Endothelial cell of umbilical vein (primary cell): Measurements from ENCODE around the gene EEA1. TPM values are rescaled to one million over a fixed set of nuclear protein-coding genes. Genes with fewer than 3 reads are reported as not detected.

Experiments
- BruUV-seq: library from RNA; stranded (reverse); fragments of 400-500 nt; replicated peaks from 2 replicates; lab custom pipeline; 2021; lab: Mats Ljungman, UMichigan
- CTCF ChIA-PET: fragments of 300-600, 350-600 bp; sonication (Branson Sonifier 250); formaldehyde crosslinking; loops from one replicate; lab custom pipeline; 2021; ENCODE audit warnings: antibody characterized with exemption, inconsistent platforms; lab: Charles Lee
- POLR2A ChIA-PET: fragments of 300-600, 350-600 bp; sonication (Branson Sonifier 250); formaldehyde crosslinking; loops from one replicate; lab custom pipeline; 2021; ENCODE audit warnings: antibody characterized with exemption, inconsistent platforms; lab: Charles Lee
- DNase-seq: peaks from one replicate; pipeline ENCODE4 v3.0.0-alpha.2; 2011; ENCODE audit warnings: low read depth, low spot score
- FAIRE-seq: peaks from 2 replicates; lab custom pipeline; 2011; peaks lifted over from hg19 to GRCh38; lab: Jason Lieb, UNC
- H2AFZ ChIP-seq: 2 replicates; pipeline ENCODE4 v1.6.0; 2012; ENCODE audit warnings: low read depth, low read length, control low read depth, inconsistent platforms
- H3K27ac ChIP-seq: 2 replicates; pipeline ENCODE4 v1.5.1; 2011; ENCODE audit warnings: low read depth, mild to moderate bottlenecking, control low read depth, low read length, moderate library complexity; ENCODE audit not compliant: insufficient read depth
- H3K27me3 ChIP-seq, 2 experiments: 2 replicates each; pipeline versions ENCODE4 v1.6.0 to v1.6.1; 2011; ENCODE audit warnings: low read length in 2 of 2, mixed read lengths in 1 of 2; ENCODE audit not compliant: control insufficient read depth in 2 of 2, insufficient read depth in 2 of 2
- H3K36me3 ChIP-seq, 2 experiments: 2 replicates in 1 of 2; 3 replicates in 1 of 2; pipeline ENCODE4 v1.5.1; 2011; ENCODE audit warnings: low read length in 2 of 2, mild to moderate bottlenecking in 1 of 2, moderate library complexity in 1 of 2; ENCODE audit not compliant: control insufficient read depth in 2 of 2, insufficient read depth in 2 of 2; ENCODE audit errors: extremely low read depth in 1 of 2
- H3K4me1 ChIP-seq: 3 replicates; pipeline ENCODE4 v1.5.1; 2011; ENCODE audit warnings: mild to moderate bottlenecking, low read length; ENCODE audit not compliant: control insufficient read depth, insufficient read depth; ENCODE audit errors: extremely low read depth
- H3K4me2 ChIP-seq: 2 replicates; pipeline ENCODE4 v1.6.1; 2011; ENCODE audit warnings: low read length, control low read depth, mixed read lengths; ENCODE audit not compliant: insufficient read depth
- H3K4me3 ChIP-seq, 3 experiments: fragments of 200-600 bp in 1 of 3; sonication (generic), shearing (Covaris generic) in 1 of 3; replicated peaks in 1 of 3; 2 replicates each; pipeline ENCODE4 v1.5.1; 2011 to 2016; ENCODE audit warnings: control low read depth in 3 of 3, low read length in 3 of 3, mild to moderate bottlenecking in 2 of 3, inconsistent platforms in 1 of 3, low read depth in 1 of 3, moderate library complexity in 1 of 3; ENCODE audit not compliant: insufficient read depth in 1 of 3
- H3K79me2 ChIP-seq: 2 replicates; pipeline ENCODE4 v1.6.0; 2012; ENCODE audit warnings: low read length, inconsistent platforms; ENCODE audit not compliant: control insufficient read depth, insufficient read depth
- H3K9ac ChIP-seq: replicated peaks from 2 replicates; pipeline ENCODE3; 2011; ENCODE audit warnings: low read length, control low read depth; ENCODE audit not compliant: insufficient read depth; ENCODE audit errors: extremely low read depth
- H3K9me1 ChIP-seq: replicated peaks from 3 replicates; pipeline ENCODE4 v1.6.0; 2011; ENCODE audit warnings: mild to moderate bottlenecking, low read length; ENCODE audit not compliant: control insufficient read depth, insufficient read depth; ENCODE audit errors: extremely low read depth
- H3K9me3 ChIP-seq: replicated peaks from 2 replicates; pipeline ENCODE4 v1.5.1; 2012; ENCODE audit warnings: low read length, inconsistent platforms; ENCODE audit not compliant: control insufficient read depth, insufficient read depth
- H4K20me1 ChIP-seq: replicated peaks from 2 replicates; pipeline ENCODE3; 2011; ENCODE audit warnings: mild to moderate bottlenecking, low read length; ENCODE audit not compliant: control insufficient read depth, insufficient read depth; ENCODE audit errors: extremely low read depth
- CTCF ChIP-seq, 2 donors: IDR thresholded peaks; 1 replicate in 1 of 2; 2 replicates in 1 of 2; pipeline ENCODE4 v1.5.1; 2011; ENCODE audit warnings: low read length in 2 of 2, mild to moderate bottlenecking in 2 of 2, moderate library complexity in 2 of 2, control low read depth in 1 of 2, inconsistent platforms in 1 of 2, low read depth in 1 of 2; ENCODE audit not compliant: insufficient read depth in 1 of 2; ENCODE audit errors: extremely low read depth in 1 of 2
- EZH2 ChIP-seq: IDR thresholded peaks from 2 replicates; pipeline ENCODE4 v1.6.1; 2012; ENCODE audit warnings: borderline replicate concordance, low read depth, mild to moderate bottlenecking, moderate library complexity, low read length, inconsistent platforms; ENCODE audit not compliant: severe bottlenecking
- FOS ChIP-seq: IDR thresholded peaks from 2 replicates; pipeline ENCODE4 v1.6.1; 2011; ENCODE audit warnings: mild to moderate bottlenecking, low read length, moderate library complexity, borderline replicate concordance; ENCODE audit not compliant: insufficient read depth
- GATA2 ChIP-seq: IDR thresholded peaks from 2 replicates; pipeline ENCODE4 v1.7.0; 2011; ENCODE audit warnings: low read depth, mild to moderate bottlenecking, moderate library complexity, mixed read lengths, low read length; ENCODE audit not compliant: insufficient read length, insufficient read depth
- JUN ChIP-seq: IDR thresholded peaks from 2 replicates; pipeline ENCODE4 v1.6.1; 2011; ENCODE audit warnings: borderline replicate concordance, low read depth; ENCODE audit not compliant: insufficient read length, insufficient read depth
- MAX ChIP-seq: IDR thresholded peaks from 2 replicates; pipeline ENCODE4 v1.6.1; 2011; ENCODE audit not compliant: insufficient read depth, insufficient read length
- MYC ChIP-seq: IDR thresholded peaks from one replicate; pipeline ENCODE4 v1.6.1; 2011; ENCODE audit warnings: mild to moderate bottlenecking, low read depth, low read length
- POLR2A ChIP-seq: IDR thresholded peaks from 2 replicates; pipeline ENCODE4 v1.6.1; 2012; ENCODE audit warnings: low read depth, mild to moderate bottlenecking, control low read depth, low read length
- POLR2AphosphoS5 ChIP-seq: IDR thresholded peaks from 2 replicates; pipeline ENCODE4 v1.6.1; 2012; ENCODE audit warnings: low read depth, mild to moderate bottlenecking, control low read depth, low read length, moderate library complexity; ENCODE audit not compliant: insufficient read depth
- dilution Hi-C: fragments of 300-500 bp; cut with MboI; formaldehyde crosslinking; loops from one replicate; pipeline ENCODE4 v1.15.0; 2019; ENCODE audit warnings: low sequenced_read_pairs; ENCODE audit not compliant: extremely low pct_ligation_motif_present
- intact Hi-C: fragments of 100-400 bp; cut with micrococcal nuclease; formaldehyde crosslinking; loops from one replicate; pipeline ENCODE4 v1.10.0; 2022
- polyA plus RNA-seq, 4 experiments: library from polyadenylated mRNA; depleted of rRNA in 3 of 4; stranded (reverse) in 3 of 4; unstranded in 1 of 4; fragments of >200 nt; gene quantifications; 2 replicates each; pipeline versions ENCODE4 v1.2.1 to v1.2.3, GENCODE V29; 2011 to 2012; ENCODE audit warnings: missing spikeins in 1 of 4
- total RNA-seq: library from RNA; stranded (reverse); gene quantifications from 2 replicates; pipeline ENCODE4 v1.2.3, GENCODE V29; 2021

Gene EEA1
- total and polyA plus RNA-seq, 2 donors (not counting 3 experiments of a cell fraction or from before 2014, with no cell fraction given), result 2.6 to 38.8 TPM

GRCh38 chr12:92876496-92876895, 52.6 kb downstream of the EEA1 start:
- Histone ChIP-seq H2AFZ (no peak overlapping the region), H3K4me1 (no peaks in the 10 kb centered on the region), H3K9me1 (no peaks in the 10 kb centered on the region), H3K79me2 (peaks cover 46% of the 10 kb centered on the region), H3K36me3 (no peaks in the 10 kb centered on the region), H3K27me3 (no peaks in the 10 kb centered on the region), H3K9ac (no peak overlapping the region), H3K4me3 (no peak overlapping the region), H3K4me2 (no peak overlapping the region), H3K27ac (no peak overlapping the region), H3K9me3 (no peaks in the 10 kb centered on the region), H4K20me1 (no peaks in the 10 kb centered on the region)
- no peak for FAIRE-seq
- TF ChIP-seq POLR2AphosphoS5, result no peak
- TF ChIP-seq MYC, result no peak
- TF ChIP-seq FOS, result no peak
- TF ChIP-seq GATA2, result no peak
- no peak for TF ChIP-seq CTCF (IDR thresholded peaks at IDR 0.05; ENCODE audit: extremely low read depth in 1 of 2, insufficient read depth in 1 of 2, low read depth in 1 of 2, low read length in 2 of 2)
- no peak for TF ChIP-seq MAX
- TF ChIP-seq EZH2, result no peak
- TF ChIP-seq JUN, result no peak
- TF ChIP-seq POLR2A, result no peak
- ChIA-PET POLR2A (interaction anchor here (1.7 kb wide), 1 partner anchor 9 kb away, joined by 3 read pairs; no protein-coding TSS in a partner anchor), CTCF (interaction anchor here (0.8 kb wide), 1 partner anchor 51 kb away, joined by 4 read pairs; no protein-coding TSS in a partner anchor)
- intact Hi-C loops (no loop called here), dilution Hi-C loops (no loop called here)
- DNase-seq, result no peak
- no TSS peak for BruUV-seq
